ENCODE results near the gene SLC25A21. TPM values are rescaled to one million over a fixed set of nuclear protein-coding genes. Genes with fewer than 3 reads are reported as not detected.

Gene SLC25A21
- polyA plus RNA-seq, 4 donors, result 2.2 to 4.1 (median 2.4) TPM

Other genes starting within 250 kb of the SLC25A21 start
- gene MIPOL1, start 25.3 kb upstream of the SLC25A21 start, polyA plus RNA-seq (ENCODE audit: insufficient read length in 4 of 4), result 10 to 100 TPM in 3 of 4 donors, 1 to 10 TPM in 1; 6.3 to 14.2 (median 12.2) TPM

Data from left renal pelvis (tissue), 4 donors.